Thyroid gland (tissue), 4 donors: ENCODE data around the gene ARHGAP15.

Source experiments
- CTCF ChIP-seq, 6 experiments: fragments of 200-600 bp in 3 of 6; fragments of 450-650 bp in 3 of 6; sonication (generic) in 3 of 6; IDR thresholded peaks; one replicate each; pipeline ENCODE4 v1.5.1; 2016 to 2019; ENCODE audit warnings: antibody characterized with exemption in 6 of 6, mild to moderate bottlenecking in 2 of 6, inconsistent platforms in 1 of 6, moderate library complexity in 1 of 6
- POLR2A ChIP-seq, 2 donors: fragments of 450-650 bp; IDR thresholded peaks; one replicate each; pipeline ENCODE4 v1.6.1; 2017; ENCODE audit warnings: antibody characterized with exemption in 2 of 2, mild to moderate bottlenecking in 2 of 2, moderate library complexity in 1 of 2

GRCh38 chr2:143685421-143686078 is 556.3 kb downstream of the ARHGAP15 start:
- TF ChIP-seq CTCF (IDR thresholded peaks at IDR 0.05) (no peak), POLR2A (IDR thresholded peaks at IDR 0.05) (no peak)
